SJSA1 (cell line): ENCODE data around the gene HNMT. TPM values are rescaled to one million over a fixed set of nuclear protein-coding genes. Genes with fewer than 3 reads are reported as not detected.
A peak's percentile ranks its signal among the peaks of the same experiment; 100 is the strongest.

ENCODE experiments used
- DNase-seq, 2 experiments: peaks; one replicate each; pipeline ENCODE4 v3.0.0-alpha.2; 2015 to 2020; ENCODE audit warnings: low spot score in 2 of 2, low read depth in 1 of 2
- H3K27ac ChIP-seq: fragments of 250-450 bp; sonication (Bioruptor Pico); 2 replicates; pipeline ENCODE4 v1.5.1; 2020; ENCODE audit warnings: mild to moderate bottlenecking, moderate library complexity
- H3K27me3 ChIP-seq: fragments of 250-450 bp; sonication (Bioruptor Pico); replicated peaks from 2 replicates; pipeline ENCODE4 v1.5.1; 2020; ENCODE audit warnings: mild to moderate bottlenecking, moderate library complexity
- H3K36me3 ChIP-seq: fragments of 250-450 bp; sonication (Bioruptor Pico); 2 replicates; pipeline ENCODE4 v1.5.1; 2020; ENCODE audit warnings: mild to moderate bottlenecking
- H3K4me1 ChIP-seq: fragments of 250-450 bp; sonication (Bioruptor Pico); replicated peaks from 2 replicates; pipeline ENCODE4 v1.6.1; 2021; ENCODE audit warnings: mild to moderate bottlenecking
- H3K4me3 ChIP-seq: fragments of 250-450 bp; sonication (Bioruptor Pico); 2 replicates; pipeline ENCODE4 v1.5.1; 2020; ENCODE audit warnings: mild to moderate bottlenecking
- H3K9me3 ChIP-seq: fragments of 250-450 bp; sonication (Bioruptor Pico); replicated peaks from 2 replicates; pipeline ENCODE4 v1.5.1; 2020; ENCODE audit warnings: mild to moderate bottlenecking
- total RNA-seq: library from RNA; depleted of rRNA; stranded (reverse); fragments of >200 nt; shearing (Covaris generic); gene quantifications from 2 replicates; pipeline ENCODE4 v1.2.3, GENCODE V29; 2014

The HNMT gene
- total RNA-seq, 1 experiment from 2014 or later: 65.8 TPM

- no peak overlapping the region for H3K4me3 ChIP-seq
- no peak for DNase-seq
- no peaks in the 10 kb centered on the region for H3K36me3 ChIP-seq
- peaks cover 28% of the 10 kb centered on the region for H3K4me1 ChIP-seq
- no peak overlapping the region; the same call in 1 of the 2 replicates for H3K27ac ChIP-seq
- no peaks in the 10 kb centered on the region for H3K9me3 ChIP-seq
- no peaks in the 10 kb centered on the region for H3K27me3 ChIP-seq
These were observed 25.2 kb upstream of the HNMT start for GRCh38 chr2:137939026-137939425.

GRCh38 chr2:137940154-137940553 lies 24.1 kb upstream of the HNMT start:
- Histone ChIP-seq H3K36me3 (no peaks in the 10 kb centered on the region), H3K4me1 (peaks cover 28% of the 10 kb centered on the region)

GRCh38 chr2:137942037-137942832 lies 22.0 kb upstream of the HNMT start:
- no peak for DNase-seq
- Histone ChIP-seq H3K4me3 (no peak overlapping the region), H3K27me3 (no peaks in the 10 kb centered on the region), H3K9me3 (no peaks in the 10 kb centered on the region), H3K36me3 (no peaks in the 10 kb centered on the region), H3K4me1 (peaks cover 19% of the 10 kb centered on the region), H3K27ac (no peak overlapping the region)

More at GRCh38 chr2:137940154-137940553, 24.1 kb upstream of the HNMT start:
- DNase-seq: no peak
- Histone ChIP-seq H3K4me3 (no peak overlapping the region), H3K27me3 (no peaks in the 10 kb centered on the region), H3K9me3 (no peaks in the 10 kb centered on the region), H3K27ac (no peak overlapping the region)

GRCh38 chr2:137942833-137943677 lies 21.2 kb upstream of the HNMT start:
- H3K27ac ChIP-seq: no peak overlapping the region
- H3K4me1 ChIP-seq: peaks cover 11% of the 10 kb centered on the region
- DNase-seq: no peak
- H3K36me3 ChIP-seq: no peaks in the 10 kb centered on the region
- no peaks in the 10 kb centered on the region for H3K27me3 ChIP-seq
- no peaks in the 10 kb centered on the region for H3K9me3 ChIP-seq
- H3K4me3 ChIP-seq: no peak overlapping the region

- DNase-seq: no peak
- Histone ChIP-seq H3K4me1 (peaks cover 6% of the 10 kb centered on the region), H3K4me3 (no peak overlapping the region), H3K27ac (no peak overlapping the region), H3K27me3 (no peaks in the 10 kb centered on the region), H3K36me3 (no peaks in the 10 kb centered on the region), H3K9me3 (no peaks in the 10 kb centered on the region)
These were observed 20.5 kb upstream of the HNMT start for GRCh38 chr2:137943678-137944347.

- no peaks in the 10 kb centered on the region for H3K36me3 ChIP-seq
- H3K27me3 ChIP-seq: no peaks in the 10 kb centered on the region
- DNase-seq: no peak
- H3K9me3 ChIP-seq: no peaks in the 10 kb centered on the region
- no peak overlapping the region for H3K27ac ChIP-seq
- H3K4me3 ChIP-seq: no peak overlapping the region
- no peaks in the 10 kb centered on the region for H3K4me1 ChIP-seq
These were observed 19.6 kb upstream of the HNMT start for GRCh38 chr2:137944714-137945113.

- Histone ChIP-seq H3K36me3 (no peaks in the 10 kb centered on the region), H3K4me1 (peaks cover 2% of the 10 kb centered on the region; the same call in 1 of the 2 replicates), H3K27ac (no peak overlapping the region), H3K27me3 (no peaks in the 10 kb centered on the region), H3K4me3 (no peak overlapping the region), H3K9me3 (no peaks in the 10 kb centered on the region)
- no peak for DNase-seq
These were observed 19.0 kb upstream of the HNMT start for GRCh38 chr2:137945229-137945628.

GRCh38 chr2:137946227-137946626 lies 18.0 kb upstream of the HNMT start:
- H3K36me3 ChIP-seq: no peaks in the 10 kb centered on the region
- H3K4me3 ChIP-seq: no peak overlapping the region
- no peak overlapping the region for H3K27ac ChIP-seq
- peaks cover 4% of the 10 kb centered on the region; the same call in 1 of the 2 replicates for H3K4me1 ChIP-seq
- no peak for DNase-seq
- H3K9me3 ChIP-seq: no peaks in the 10 kb centered on the region
- no peaks in the 10 kb centered on the region for H3K27me3 ChIP-seq

GRCh38 chr2:137947032-137947727 lies 17.1 kb upstream of the HNMT start:
- no peak for DNase-seq
- no peaks in the 10 kb centered on the region for H3K9me3 ChIP-seq
- H3K4me3 ChIP-seq: no peak overlapping the region
- H3K27ac ChIP-seq: no peak overlapping the region
- peaks cover 14% of the 10 kb centered on the region for H3K4me1 ChIP-seq
- H3K27me3 ChIP-seq: no peaks in the 10 kb centered on the region
- no peaks in the 10 kb centered on the region for H3K36me3 ChIP-seq

GRCh38 chr2:137947728-137948336 lies 16.4 kb upstream of the HNMT start:
- Histone ChIP-seq H3K4me1 (peaks cover 20% of the 10 kb centered on the region), H3K27ac (no peak overlapping the region), H3K27me3 (no peaks in the 10 kb centered on the region), H3K36me3 (no peaks in the 10 kb centered on the region), H3K4me3 (no peak overlapping the region), H3K9me3 (no peaks in the 10 kb centered on the region)
- DNase-seq: peak; percentile 55 to 70

- H3K27ac ChIP-seq: no peak overlapping the region
These were observed 15.4 kb upstream of the HNMT start for GRCh38 chr2:137948894-137949293.

GRCh38 chr2:137950238-137950637 lies 14.0 kb upstream of the HNMT start:
- Histone ChIP-seq H3K4me1 (peaks cover 27% of the 10 kb centered on the region), H3K27me3 (no peaks in the 10 kb centered on the region), H3K36me3 (no peaks in the 10 kb centered on the region), H3K27ac (no peak overlapping the region), H3K9me3 (no peaks in the 10 kb centered on the region), H3K4me3 (no peak overlapping the region)
- no peak for DNase-seq

More at GRCh38 chr2:137948894-137949293, 15.4 kb upstream of the HNMT start:
- no peaks in the 10 kb centered on the region for H3K36me3 ChIP-seq
- H3K9me3 ChIP-seq: no peaks in the 10 kb centered on the region
- H3K4me3 ChIP-seq: no peak overlapping the region
- H3K27me3 ChIP-seq: no peaks in the 10 kb centered on the region
- no peak for DNase-seq
- H3K4me1 ChIP-seq: peaks cover 27% of the 10 kb centered on the region

GRCh38 chr2:137951586-137951985 lies 12.7 kb upstream of the HNMT start:
- Histone ChIP-seq H3K9me3 (no peaks in the 10 kb centered on the region), H3K4me3 (no peak overlapping the region), H3K36me3 (no peaks in the 10 kb centered on the region), H3K27ac (peak overlapping the region; percentile 26; the same call in 1 of the 2 replicates), H3K27me3 (no peaks in the 10 kb centered on the region), H3K4me1 (peaks cover 31% of the 10 kb centered on the region)
- DNase-seq: no peak
